Endometrial microvascular endothelial cells (primary cell): ENCODE data around the gene AKAP6. TPM values are rescaled to one million over a fixed set of nuclear protein-coding genes. Genes with fewer than 3 reads are reported as not detected.

Source experiments
- in situ Hi-C: cut with HindIII; loops from 2 replicates; pipeline ENCODE4 v1.10.0; 2017; ENCODE audit warnings: low sequenced_read_pairs, low pct_unique_long_range_greater_than_20kb; ENCODE audit errors: inconsistent ontology term
- total RNA-seq: library from RNA; depleted of rRNA; stranded (reverse); fragments of >200 nt; gene quantifications from one replicate; pipeline ENCODE4 v1.2.3, GENCODE V29; 2015; ENCODE audit errors: inconsistent ontology term

Gene AKAP6
- total RNA-seq, 1 donor from 2014 or later: under 0.01 TPM

DNA sequence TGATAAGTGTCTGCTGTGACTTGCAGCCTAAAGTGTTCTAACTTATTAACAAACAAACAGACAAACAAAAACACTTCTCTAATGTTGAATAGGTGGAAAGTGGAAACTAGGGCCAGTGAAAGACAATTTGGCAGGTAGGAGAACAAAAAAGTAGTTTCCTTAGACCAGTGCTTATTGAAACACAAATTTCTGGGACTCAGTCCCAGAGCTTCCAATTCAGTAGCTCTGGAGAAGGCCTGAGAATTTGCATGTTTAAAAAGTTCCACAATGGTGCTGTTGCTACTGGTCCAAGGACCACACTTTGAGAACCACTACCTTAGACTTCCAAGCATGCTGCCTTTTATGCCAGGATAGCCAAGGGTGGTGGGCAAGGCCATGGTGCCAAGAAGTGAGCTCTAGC is 67.8 kb downstream of the AKAP6 start:
- in situ Hi-C loops: no loop called here

DNA sequence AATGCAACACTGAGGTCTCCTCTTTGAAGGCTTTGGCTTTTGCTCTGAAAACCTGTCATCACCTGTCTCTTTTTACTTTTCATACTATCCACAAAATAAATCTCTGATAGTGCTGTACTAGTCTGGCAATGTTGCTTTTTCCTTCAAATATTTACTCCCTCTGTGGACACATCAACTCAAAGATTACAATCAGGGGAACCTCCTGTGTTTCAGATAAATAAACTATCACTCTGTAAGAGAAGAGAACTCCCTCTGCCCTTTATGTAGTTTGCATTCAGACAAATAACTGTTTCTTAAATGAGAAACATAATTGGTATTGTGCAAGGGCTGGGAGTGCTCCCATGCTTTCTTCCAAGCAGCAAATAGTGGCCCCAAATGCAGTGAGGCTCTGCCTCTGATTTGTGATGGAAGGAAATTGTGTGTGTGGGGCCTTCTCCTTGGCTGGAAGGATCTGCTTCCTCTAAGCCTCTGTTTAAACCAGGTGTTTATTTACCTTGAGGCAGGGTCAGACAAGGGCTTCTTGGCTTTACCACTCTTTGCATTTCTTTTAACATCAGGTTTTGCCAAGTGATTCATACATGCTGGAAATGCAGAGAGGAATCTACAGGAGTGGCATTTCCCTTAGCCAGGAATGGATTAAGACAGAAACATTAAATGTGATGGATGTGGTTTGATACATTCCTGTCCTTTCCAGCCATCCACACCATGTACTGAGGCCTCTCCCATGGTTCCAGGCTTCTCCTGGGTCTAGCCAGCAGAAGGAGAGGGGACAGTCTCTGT is 69.0 kb downstream of the AKAP6 start:
- in situ Hi-C loops: no loop called here

DNA sequence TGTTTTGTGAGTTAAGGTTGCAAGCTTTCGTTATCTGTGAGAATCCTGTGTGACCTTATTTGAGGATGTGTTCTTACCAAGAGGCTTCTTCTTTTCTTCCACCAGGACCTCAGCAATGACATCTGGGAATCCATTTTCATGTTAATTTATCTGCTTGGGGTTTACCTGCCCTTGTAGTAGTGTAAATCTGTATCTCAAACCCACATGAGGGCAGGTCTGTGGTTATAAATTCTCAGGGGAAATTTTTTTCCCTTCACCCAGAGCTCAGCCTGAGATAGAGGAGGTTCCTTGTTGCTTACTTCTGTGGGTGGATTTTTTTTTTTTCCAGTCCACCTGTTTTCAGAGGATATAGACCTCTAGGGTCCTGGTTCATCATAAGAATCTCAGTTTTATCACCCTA is 70.8 kb downstream of the AKAP6 start:
- in situ Hi-C loops: no loop called here

DNA sequence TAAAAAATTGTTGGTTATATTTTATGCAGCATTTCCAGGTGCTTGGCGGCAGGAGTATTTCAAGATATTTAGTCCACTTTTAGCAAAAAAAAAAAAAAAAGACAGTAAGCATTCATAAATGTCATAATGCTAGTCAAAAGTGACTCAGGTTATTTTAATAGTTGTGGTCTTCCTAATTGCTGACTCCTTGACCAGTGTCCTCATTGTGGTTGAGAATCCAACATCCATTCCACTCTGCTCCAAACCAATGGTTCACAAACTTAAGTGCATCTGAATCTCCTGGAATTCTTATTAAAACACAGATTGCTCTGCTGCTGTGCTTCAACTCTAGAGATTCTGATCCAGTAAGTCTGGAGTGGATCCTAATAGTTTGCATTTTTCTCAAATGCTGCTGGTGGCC is 71.4 kb downstream of the AKAP6 start:
- in situ Hi-C loops: no loop called here

DNA sequence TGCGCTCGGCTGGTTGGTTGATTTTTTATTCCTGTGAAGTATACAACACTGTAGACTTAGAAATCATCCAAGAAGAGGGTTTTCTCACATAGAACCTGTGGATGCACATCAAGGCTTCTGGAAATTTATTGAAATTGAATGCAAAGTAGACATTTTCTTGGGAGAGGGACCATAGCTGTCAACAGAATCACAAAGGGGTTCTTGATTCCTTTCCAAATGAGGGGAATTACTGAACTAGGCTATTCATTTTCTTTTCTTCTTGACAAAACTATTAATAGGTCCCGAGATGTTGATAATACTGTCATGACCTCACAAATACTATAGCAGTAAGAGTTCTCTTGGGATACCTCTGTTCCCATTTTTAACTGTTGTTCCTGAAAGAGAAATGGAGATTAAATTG is 73.9 kb downstream of the AKAP6 start:
- in situ Hi-C loops: no loop called here

DNA sequence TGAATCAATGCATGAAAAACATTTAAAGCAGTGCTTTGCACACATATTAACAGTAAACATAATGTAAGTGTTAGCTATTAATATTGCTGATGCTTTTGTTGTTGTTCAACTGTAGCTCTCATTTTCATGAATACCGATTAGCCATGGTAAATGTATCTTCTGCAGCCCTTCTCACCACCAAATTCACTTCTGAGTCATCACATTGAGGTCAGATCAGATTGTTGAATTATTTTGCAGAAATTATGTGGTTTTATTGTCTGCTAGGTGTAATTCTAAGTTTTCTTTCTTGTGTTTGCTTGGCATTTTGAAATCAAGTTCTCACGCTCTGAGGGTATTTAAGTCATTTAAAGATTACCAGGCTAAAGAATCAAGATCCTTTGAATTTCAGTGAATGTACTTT is 74.6 kb downstream of the AKAP6 start:
- in situ Hi-C loops: no loop called here

DNA sequence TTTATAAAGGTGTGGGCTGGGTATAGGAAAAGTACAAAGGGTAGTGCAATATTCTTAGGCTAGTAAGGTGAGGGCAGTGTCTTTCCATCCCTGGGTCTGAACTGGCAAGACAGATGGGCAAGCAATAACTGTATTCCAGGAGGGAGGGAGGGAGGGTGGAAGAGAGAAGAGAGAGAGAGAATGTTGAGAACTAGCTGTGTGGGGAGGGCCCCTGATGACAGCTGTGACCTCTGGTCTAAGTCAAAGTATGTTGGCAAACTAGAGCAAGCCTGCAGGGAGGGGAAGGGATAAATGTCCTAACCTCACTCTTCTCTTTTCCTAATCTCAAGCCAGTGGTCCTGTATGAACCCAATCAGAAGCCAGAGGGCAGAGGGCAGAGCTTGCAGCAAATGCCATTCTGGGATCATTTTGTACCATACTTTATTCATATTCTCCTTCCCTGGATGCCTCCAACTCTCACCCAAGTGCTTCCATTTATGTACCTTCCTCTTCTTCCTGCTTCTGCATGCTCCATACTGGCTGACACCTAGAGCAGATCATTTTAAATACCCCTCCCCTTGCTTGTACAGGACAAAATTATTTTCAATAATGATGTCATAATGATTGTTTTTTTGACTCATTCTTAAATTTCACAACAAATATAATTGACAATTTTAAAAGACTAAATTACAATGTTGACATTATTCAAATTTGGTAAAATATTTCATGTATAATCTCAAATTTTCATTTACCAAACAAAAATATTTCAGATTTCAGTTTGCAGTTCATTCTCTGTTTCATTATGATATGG is 75.9 kb downstream of the AKAP6 start:
- in situ Hi-C loops: no loop called here

DNA sequence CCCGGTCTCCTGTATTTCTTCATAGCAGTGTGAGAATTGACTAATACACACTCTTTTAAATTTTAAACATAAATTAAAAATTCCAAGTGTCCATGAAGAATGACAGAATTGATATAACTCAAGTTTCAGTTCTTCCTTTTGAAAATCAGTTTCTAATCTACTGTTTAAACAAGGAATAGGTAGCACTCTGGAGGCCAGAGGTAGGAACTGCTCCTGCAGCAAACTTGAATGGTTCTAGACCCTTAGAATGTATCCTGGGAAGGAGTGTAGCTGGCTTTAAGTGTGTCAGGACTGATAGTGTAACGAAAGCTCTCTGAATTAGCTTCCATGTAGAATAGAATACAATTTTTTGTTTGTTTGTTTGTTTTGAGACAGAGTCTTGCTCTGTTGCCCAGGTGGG is 76.8 kb downstream of the AKAP6 start:
- in situ Hi-C loops: no loop called here

DNA sequence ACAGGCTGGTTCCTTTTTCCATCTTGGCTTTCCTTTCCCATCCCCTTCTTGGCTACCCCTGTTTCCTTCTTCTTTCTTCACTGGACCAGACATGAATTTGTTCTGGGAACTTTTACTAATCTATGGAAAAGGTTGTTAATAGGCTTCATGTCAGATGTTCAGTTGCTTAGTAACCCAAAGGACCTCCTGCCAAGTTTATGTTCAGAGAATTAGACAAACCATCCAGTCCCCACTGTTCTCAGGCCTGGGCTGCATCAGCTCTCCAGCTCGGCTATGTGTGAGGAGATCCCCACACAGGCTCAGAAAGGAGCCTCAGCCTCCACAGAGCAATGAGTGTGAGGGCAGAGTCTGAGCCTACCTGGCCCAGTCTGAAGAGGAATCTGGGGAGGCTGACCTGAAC is 78.0 kb downstream of the AKAP6 start:
- in situ Hi-C loops: no loop called here

DNA sequence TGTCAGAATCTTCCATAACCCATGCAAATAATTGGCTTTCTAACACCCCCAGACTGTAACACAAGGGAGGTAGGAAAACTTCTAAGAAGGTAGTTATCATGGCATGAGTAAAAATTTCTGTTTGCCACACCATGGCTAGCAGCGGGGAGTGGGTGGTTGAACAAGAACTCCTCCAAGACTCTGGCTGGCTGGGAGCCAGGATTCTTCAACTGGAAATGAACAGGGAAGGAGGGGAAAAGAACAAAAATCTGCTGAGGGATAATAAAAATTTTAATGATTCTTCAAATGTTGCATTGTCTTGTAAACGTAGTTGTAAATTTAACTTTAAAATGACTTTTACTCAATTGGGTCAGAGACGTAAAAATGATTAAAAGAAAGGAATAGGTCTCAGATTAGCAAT is 78.9 kb downstream of the AKAP6 start:
- in situ Hi-C loops: no loop called here

DNA sequence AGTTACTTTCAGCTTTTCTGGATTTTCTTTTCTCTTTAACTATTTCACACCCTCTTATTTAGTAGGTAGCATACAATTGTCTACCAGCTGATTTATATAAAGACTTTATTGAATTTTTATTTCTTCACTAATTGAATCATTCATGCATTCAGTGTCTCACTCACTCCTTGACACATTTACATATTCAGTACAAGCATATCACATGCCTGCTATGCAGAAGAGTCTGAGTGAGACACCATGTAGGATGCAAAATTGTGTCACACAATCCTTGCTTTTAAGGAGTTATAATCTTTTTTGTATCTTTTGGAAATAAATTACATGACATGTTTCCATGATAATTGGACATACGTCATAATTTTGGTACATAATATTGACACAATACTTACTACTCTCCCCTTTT is 83.0 kb downstream of the AKAP6 start:
- in situ Hi-C loops: no loop called here

DNA sequence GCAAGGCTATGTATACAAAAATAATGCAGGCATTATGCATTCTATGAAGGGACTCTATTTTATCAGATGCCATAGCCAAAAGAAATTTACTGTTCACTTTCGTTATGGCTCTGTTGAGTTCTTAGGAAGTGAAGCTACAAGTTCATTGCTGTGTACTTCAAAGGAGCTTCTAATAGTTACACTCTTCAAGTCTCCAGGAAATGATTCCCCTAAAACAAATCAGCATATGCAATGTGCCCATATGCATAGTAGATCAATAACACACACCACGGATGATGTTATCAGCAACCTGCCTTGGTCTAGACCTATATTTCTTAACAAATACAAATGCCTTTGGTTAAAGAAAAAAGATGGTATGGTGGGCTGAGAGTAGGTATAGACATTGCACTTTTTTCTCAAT is 83.4 kb downstream of the AKAP6 start:
- in situ Hi-C loops: no loop called here

DNA sequence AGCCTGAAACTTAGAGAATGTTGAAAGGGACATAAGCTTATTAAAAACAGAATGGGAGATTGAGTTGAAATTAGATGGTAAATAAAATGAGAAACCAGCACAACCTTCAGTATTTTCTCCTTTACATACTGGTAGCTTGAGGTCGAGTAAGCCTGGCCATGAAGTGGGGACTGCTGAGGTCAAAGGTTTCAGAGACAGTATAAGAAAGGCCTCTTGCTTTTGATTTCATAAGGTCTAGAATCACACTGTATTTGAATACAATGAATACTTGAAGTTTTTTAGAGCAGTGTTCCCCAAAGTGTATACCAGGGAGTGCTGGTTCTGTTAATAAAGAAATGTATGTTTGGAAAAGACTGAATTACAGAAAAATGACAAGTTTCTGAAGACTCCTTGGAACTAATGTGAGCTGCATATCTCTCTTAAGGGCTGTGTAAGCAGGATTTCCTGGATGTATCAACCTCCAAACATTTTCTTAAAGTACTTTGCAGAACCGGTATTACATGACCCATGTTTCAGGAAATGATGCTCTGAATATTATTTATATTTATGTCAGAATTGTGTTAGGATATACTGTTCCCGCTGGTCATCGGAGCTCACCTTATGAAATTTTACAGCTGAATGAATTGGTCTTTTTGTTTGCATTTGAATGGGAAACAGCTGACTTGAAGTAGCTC is 85.0 kb downstream of the AKAP6 start:
- in situ Hi-C loops: no loop called here

DNA sequence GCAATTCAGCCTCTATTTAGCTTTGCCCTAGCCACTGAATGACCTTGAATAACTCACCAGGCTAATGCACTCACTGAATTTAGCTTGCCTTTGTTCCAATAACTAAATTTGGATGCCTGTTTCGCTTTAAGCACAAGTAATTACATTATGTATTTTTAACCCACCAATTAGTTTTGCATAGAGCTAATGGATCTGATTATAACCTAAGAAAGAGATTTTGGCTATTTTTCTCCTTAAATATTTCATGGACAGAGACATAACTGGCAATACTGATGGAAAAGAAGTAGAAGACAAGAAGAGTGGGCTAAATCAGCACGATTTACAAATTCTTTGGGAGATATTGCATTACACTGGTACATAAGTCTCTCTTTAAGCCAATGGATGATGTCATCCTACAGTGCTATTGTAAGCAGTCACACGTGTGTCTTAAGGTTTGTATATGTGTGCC is 85.7 kb downstream of the AKAP6 start:
- in situ Hi-C loops: no loop called here

DNA sequence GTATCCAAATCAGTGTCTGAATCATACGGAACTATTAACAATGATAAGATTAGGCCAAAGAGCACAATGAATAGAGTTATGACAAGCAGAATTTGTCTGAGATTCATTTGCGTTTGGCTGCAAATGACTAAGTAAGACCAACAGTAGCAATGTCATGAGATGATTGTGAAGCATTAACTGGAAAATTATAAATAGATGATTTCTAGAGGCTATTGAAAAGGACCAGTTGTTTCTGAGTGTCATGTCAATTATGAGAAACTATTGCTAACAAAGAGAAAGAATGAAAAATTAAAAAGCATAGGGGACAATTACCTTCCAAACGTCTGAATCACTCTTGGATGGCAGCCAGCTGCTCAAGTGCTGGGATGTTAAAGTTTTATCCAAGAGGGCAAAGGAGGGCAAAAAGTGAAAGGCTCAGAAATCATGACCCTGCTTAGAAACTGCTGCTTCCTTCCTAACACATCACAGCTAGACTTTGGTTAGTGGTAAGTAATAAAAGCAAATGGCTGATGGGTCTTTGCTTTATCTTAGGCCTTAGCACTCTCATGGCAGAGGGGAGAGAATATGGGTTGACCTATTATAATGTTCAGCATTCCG is 89.0 kb downstream of the AKAP6 start:
- in situ Hi-C loops: no loop called here

DNA sequence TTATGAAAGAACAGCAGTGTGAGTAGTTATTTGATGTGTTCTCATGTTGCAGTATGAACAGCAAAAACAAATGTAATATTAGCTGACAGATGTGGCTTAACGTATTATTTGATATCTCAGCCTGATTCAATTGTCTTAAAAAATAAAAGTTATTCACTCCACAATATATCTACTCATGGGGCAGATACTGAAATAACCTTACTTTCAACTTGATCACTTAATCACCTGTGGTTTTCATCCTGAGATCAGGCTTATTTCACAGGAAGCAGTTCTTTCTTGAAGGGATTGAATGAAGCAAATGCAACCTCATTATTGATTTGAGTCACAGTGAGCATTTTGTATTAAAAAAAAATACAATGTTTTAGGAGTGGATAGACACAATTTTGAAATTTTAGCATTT is 90.3 kb downstream of the AKAP6 start:
- in situ Hi-C loops: no loop called here

DNA sequence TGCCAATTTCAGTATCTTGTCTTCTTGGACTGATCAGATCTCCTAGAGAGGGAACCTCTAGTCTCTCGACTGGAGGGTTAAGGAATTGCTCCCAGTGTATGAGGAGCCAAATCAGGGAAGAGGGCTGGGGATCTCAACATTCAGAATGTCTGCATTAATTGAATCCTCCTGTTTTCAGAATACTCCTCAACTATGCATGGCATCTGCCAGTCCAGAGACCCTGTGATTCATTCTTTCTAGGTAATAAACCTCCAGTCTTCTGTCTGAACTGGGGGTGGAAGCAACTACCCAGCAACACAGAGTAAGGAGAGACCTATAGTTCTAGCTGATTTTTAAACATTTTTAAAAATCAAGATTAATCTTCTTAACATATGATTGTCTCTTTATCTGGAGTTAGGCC is 92.7 kb downstream of the AKAP6 start:
- in situ Hi-C loops: no loop called here

DNA sequence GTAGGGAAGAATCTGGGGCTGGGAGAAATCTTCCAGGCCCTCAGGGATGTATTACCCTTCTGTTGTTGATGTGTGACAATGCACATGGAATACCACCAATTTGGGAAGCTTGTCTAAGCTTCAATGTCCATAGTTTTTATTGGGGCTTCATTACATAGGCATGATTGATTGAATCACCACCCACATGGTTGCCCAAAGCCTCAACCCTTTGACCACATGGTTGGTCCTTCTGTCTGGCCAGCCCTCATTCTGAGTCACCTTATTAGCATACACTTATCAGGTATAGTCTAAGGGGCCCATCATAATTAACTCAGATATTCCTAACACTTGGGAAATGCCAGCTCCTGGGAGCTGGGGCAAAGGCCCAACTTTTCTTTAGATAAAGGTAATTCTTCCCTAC is 93.3 kb downstream of the AKAP6 start:
- in situ Hi-C loops: no loop called here

DNA sequence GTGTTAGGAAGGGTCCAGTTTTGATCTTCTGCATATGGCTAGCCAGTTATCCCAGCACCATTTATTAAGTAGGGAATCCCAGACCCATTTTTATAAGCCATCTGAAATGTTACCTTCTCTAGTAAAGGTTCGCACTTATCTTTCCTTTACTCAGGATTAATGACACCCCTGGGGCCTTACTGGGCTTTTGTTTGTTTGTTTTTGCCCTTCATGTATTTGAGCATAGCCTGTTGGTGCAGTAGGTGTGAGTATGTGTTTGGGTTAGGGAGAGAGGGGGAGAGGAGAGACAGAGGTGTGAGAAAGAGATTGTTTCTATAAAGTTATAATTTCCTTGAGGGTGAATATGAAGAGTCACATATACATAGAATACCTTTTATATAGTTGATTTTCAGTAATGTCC is 96.9 kb downstream of the AKAP6 start:
- in situ Hi-C loops: no loop called here
